GM21717 (cell line): ENCODE data around the gene ALOX5.
"Not testable (repeated sequence)": the region's sequence is repeated elsewhere in the genome, so short reads cannot be mapped to it uniquely, and the experiment has no call there.

ENCODE experiments used
- ATAC-seq: cut with Tn5 transposase; IDR thresholded peaks from one replicate; pipeline ENCODE4 v1.9.1; 2021; ENCODE audit warnings: mild to moderate bottlenecking, moderate library complexity; ENCODE audit not compliant: unreplicated experiment

The ALOX5 gene

GRCh38 chr10:45461034-45461433, 87.0 kb downstream of the ALOX5 start:
- ATAC-seq, result peak; percentile 74

GRCh38 chr10:45463244-45464116, 89.5 kb downstream of the ALOX5 start:
- ATAC-seq, result no peak

- peak; percentile 40 for ATAC-seq
Observed at GRCh38 chr10:45464958-45465567, 91.0 kb downstream of the ALOX5 start.

GRCh38 chr10:45466784-45467183, 92.8 kb downstream of the ALOX5 start:
- ATAC-seq, result no peak

DNA sequence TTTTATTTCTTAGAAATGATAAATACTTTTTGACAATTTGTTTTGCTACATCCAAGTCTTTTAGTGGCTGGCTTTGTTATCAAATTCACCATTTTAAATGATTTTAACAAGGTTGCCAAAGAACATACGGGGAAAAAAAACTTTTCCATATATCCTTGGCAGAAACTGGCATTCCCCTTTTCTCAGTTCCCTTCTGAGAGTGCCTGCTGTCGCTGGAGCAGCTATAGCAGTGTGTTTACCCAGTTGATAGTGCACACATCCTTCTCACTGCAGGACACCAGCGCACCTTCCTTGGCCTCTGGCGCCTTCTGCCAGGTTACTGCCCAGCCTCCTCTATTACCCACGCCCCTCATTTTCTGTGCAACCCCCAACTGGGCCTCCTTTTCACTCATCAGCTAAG, 94.1 kb downstream of the ALOX5 start:
- no peak for ATAC-seq

GRCh38 chr10:45470098-45471012, 96.3 kb downstream of the ALOX5 start:
- no peak for ATAC-seq

- no peak for ATAC-seq
Observed at GRCh38 chr10:45471059-45471458, 97.0 kb downstream of the ALOX5 start.

DNA sequence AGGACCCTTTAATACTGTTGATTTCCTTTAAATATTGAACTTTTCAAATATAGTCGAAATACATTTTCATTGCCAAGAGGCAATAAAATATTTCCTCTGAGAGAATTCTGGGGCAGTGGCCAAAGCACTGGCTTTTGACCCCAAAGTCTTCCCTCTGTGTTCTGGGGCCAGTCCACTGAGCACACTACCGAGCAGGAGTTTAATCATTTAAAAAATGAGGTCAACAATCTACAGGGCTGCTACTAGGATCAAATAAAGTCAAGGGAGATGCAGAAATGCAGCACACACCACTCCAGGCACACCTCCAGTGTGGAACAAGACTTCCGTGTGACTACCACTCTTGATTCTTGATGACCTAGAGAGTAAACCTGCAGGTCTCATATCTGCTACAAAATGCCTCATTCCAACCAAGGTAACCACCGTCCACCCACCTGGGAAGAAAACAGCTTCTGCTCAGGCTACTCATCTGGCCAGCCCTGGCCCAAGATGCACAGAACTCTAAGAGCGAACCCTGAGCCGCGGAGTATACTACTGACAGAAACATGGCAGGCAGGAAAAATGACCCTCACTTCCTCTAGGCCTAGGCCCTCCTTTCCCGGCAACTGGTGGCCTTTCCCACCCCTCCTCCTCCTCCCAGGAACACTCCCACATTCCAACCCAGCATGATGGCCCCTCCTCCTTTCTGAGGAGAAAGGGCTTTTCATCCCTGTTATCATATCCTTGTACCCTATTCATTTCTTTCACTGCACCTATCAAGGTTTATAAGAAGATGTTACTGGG, 97.7 kb downstream of the ALOX5 start:
- ATAC-seq, result no peak

DNA sequence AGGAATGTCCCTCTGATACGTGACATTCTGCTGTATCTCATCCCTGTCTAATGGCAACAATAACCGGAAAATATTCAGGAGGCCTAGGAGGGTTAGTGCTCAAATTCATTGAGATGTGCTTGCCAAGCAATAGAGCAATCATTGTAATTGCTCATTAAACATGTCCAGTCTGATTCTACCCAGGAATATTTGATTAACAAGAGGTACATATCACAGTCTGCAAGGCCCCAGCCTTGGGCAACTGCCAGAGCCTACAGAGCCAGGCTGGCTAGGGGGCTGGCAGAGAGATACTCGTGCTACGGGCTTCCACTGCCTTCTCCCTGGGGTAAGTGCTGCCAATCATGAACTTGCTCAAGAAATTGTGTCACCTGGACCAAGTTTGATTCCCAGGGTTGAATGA, 99.1 kb downstream of the ALOX5 start:
- ATAC-seq, result no peak

GRCh38 chr10:45476559-45476958, 102.5 kb downstream of the ALOX5 start:
- no peak for ATAC-seq

- no peak for ATAC-seq
Observed at GRCh38 chr10:45480294-45480693, 106.3 kb downstream of the ALOX5 start.

DNA sequence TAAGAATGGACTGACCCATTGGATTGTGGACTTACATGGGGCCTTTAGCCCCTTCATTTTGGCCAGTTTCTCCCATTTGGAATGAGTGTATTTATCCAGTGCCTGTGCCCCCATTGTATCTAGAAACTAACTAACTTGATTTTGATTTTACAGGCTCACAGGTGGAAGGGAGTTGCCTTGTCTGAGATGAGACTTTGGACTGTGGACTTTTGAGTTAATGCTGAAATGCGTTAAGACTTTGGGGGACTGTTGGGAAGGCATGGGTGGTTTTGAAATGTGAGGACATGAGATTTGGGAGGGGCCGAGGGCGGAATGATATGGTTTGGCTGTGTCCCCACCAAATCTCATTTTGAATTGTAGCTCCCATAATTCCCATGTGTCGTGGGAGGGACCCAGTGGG, 107.1 kb downstream of the ALOX5 start:
- not testable (repeated sequence) for ATAC-seq

GRCh38 chr10:45483002-45483401, 109.0 kb downstream of the ALOX5 start:
- no peak for ATAC-seq

DNA sequence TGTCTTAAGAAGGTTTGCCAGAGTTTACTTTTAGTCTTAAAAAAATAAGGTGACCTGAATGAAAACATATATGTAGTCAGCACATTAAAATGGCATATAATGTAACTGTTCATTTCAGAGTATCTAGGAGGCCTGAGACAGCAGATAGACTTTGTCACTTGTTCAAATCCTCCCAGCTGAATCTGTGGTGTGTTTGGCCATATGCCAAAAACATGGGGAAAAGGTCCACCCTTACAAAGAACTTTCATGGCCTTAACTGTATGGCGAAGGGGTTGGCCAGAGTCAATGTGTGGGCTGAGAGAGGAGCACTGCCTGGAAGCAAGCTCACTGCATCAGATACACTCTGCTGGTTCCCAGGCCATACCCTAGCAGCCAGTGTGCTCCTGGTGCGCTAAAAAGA, 113.7 kb downstream of the ALOX5 start:
- no peak for ATAC-seq

- no peak for ATAC-seq
Observed at GRCh38 chr10:45488365-45488764, 114.3 kb downstream of the ALOX5 start.

- no peak for ATAC-seq
Observed at GRCh38 chr10:45490277-45490676, 116.3 kb downstream of the ALOX5 start.

DNA sequence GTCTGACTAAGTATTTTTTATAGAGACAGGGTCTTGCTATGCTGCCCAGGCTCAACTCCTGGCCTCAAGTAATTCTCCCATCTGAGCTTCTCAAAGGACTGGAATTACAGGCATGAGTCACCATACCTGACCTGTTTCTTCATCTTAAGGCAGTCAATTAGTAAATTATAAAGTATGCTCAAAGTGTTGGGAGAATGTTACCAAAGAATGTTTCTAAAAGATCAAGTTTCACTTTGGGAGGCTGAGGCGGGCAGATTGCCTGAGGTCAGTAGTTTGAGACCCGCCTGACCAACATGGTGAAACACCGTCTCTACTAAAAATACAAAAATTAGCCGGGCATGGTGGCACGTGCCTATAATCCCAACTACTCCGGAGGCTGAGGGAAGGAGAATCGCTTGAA, 117.0 kb downstream of the ALOX5 start:
- no peak for ATAC-seq
